Measurements from ENCODE around the gene LGALS1.
"Not testable (repeated sequence)": the region's sequence is repeated elsewhere in the genome, so short reads cannot be mapped to it uniquely, and the experiment has no call there.

The LGALS1 gene

GRCh38 chr22:37715760-37716159 is 40.3 kb downstream of the LGALS1 start:
- H3K4me3 ChIP-seq (ENCODE audit: low read depth, low read length), result no peak overlapping the region

GRCh38 chr22:37716708-37717107 is 41.3 kb downstream of the LGALS1 start:
- no peak overlapping the region for H3K4me3 ChIP-seq (ENCODE audit: low read depth, low read length)

- H3K4me3 ChIP-seq (ENCODE audit: low read depth, low read length), result not testable (repeated sequence)
Measured at GRCh38 chr22:37717235-37717634, 41.8 kb downstream of the LGALS1 start.

GRCh38 chr22:37717746-37718305 is 42.4 kb downstream of the LGALS1 start:
- H3K4me3 ChIP-seq (ENCODE audit: low read depth, low read length), result not testable (repeated sequence)

- no peak overlapping the region for H3K4me3 ChIP-seq (ENCODE audit: low read depth, low read length)
Measured at GRCh38 chr22:37725551-37726240, 50.3 kb downstream of the LGALS1 start.

GRCh38 chr22:37726241-37726887 is 50.9 kb downstream of the LGALS1 start:
- H3K4me3 ChIP-seq (ENCODE audit: low read depth, low read length), result no peak overlapping the region

- H3K4me3 ChIP-seq (ENCODE audit: low read depth, low read length), result no peak overlapping the region
Measured at GRCh38 chr22:37728620-37729019, 53.2 kb downstream of the LGALS1 start.
